Measurements from ENCODE around the gene FOXN3. TPM values are rescaled to one million over a fixed set of nuclear protein-coding genes. Genes with fewer than 3 reads are reported as not detected.

The FOXN3 gene
- total RNA-seq, 4 donors from 2014 or later: 91.7 to 207 (median 125) TPM

- ATAC-seq (ENCODE audit: low FRiP score) (no peak), DNase-seq (ENCODE audit: low spot score) (no peak)
- TF ChIP-seq, protein P1, sequence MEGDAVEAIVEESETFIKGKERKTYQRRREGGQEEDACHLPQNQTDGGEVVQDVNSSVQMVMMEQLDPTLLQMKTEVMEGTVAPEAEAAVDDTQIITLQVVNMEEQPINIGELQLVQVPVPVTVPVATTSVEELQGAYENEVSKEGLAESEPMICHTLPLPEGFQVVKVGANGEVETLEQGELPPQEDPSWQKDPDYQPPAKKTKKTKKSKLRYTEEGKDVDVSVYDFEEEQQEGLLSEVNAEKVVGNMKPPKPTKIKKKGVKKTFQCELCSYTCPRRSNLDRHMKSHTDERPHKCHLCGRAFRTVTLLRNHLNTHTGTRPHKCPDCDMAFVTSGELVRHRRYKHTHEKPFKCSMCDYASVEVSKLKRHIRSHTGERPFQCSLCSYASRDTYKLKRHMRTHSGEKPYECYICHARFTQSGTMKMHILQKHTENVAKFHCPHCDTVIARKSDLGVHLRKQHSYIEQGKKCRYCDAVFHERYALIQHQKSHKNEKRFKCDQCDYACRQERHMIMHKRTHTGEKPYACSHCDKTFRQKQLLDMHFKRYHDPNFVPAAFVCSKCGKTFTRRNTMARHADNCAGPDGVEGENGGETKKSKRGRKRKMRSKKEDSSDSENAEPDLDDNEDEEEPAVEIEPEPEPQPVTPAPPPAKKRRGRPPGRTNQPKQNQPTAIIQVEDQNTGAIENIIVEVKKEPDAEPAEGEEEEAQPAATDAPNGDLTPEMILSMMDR (IDR thresholded peaks at IDR 0.05): no peak
These were observed 272.4 kb downstream of the FOXN3 start for GRCh38 chr14:89144642-89145041.

DNA sequence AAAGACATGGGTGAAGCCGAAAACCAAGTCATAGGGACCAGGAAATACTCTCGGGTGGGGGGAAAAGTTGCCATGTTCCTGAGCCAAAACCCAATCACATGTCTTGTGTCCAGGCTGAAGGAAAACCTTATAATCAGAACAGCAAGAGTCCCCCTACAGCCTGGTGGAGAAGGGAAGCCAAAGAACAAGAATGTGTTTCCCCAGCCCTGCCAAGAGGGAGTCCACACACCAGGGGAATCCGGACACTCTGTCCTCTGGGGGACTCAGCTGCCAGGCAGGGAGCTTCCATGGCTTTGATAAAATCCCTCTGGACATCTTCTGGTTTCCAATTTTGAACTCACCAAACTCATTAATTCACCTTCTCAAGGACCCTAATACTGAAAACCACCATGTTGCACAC lies 273.0 kb downstream of the FOXN3 start:
- ATAC-seq (ENCODE audit: low FRiP score) (no peak), DNase-seq (ENCODE audit: low spot score) (no peak)
- TF ChIP-seq, protein P1 (IDR thresholded peaks at IDR 0.05): no peak

DNA sequence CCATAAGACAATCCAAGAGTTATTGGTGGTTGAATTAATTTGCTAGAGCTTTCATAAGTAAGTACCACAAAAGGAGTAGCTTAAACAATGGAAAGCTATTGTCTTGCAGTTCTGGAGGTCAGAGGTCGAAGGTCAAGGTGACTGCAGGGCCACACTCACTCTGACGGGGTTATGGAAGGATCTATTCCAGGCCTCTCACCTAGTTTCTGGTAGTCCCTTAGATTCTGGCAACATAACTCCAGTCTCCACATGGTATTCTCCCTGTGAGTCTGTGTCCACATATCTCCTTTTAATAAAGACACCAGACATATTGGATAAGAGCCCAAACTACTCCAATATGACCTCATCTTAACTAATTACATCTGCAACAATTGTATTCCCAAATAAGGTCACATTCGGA lies 273.4 kb downstream of the FOXN3 start:
- DNase-seq (ENCODE audit: low spot score): no peak
- TF ChIP-seq, protein P1 (IDR thresholded peaks at IDR 0.05): no peak
- ATAC-seq (ENCODE audit: low FRiP score): no peak

GRCh38 chr14:89142366-89142765 lies 274.7 kb downstream of the FOXN3 start:
- ATAC-seq (ENCODE audit: low FRiP score) (no peak), DNase-seq (ENCODE audit: low spot score) (no peak)
- TF ChIP-seq, protein P1 (IDR thresholded peaks at IDR 0.05): no peak

- no peak for DNase-seq (ENCODE audit: low spot score)
- TF ChIP-seq, protein P1 (IDR thresholded peaks at IDR 0.05): no peak
- ATAC-seq (ENCODE audit: low FRiP score): no peak
These were observed 275.2 kb downstream of the FOXN3 start for GRCh38 chr14:89141862-89142261.

DNA sequence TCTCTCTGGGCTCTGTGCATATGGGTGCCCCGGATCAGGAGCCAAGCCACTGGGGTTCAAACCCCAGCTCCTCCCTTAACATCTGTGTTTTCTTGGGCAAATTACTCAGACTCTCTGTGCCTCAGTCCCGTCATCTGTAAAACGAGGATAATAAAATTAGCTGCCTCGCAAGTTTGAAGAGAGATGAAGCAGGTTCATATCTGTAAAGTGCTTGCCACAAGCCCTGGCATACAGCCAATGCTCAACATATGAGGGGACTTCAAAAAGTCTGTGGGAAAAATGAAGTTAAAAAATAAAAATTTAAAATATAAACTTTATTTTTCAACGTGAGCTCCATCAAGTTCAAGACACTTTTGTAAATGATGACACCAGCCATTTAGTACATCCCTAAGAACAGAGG lies 276.7 kb downstream of the FOXN3 start:
- ATAC-seq (ENCODE audit: low FRiP score): no peak
- DNase-seq (ENCODE audit: low spot score): no peak
- TF ChIP-seq, protein P1 (IDR thresholded peaks at IDR 0.05): no peak

GRCh38 chr14:89139404-89140247 lies 277.4 kb downstream of the FOXN3 start:
- DNase-seq (ENCODE audit: low spot score): no peak
- no peak for ATAC-seq (ENCODE audit: low FRiP score)
- TF ChIP-seq, protein P1 (IDR thresholded peaks at IDR 0.05): no peak

Measured in omental fat pad (tissue), 4 donors.